HG03108 (cell line): Measurements from ENCODE around the gene ADAMTSL2.

Experiments
- ATAC-seq: cut with Tn5 transposase; IDR thresholded peaks from one replicate; pipeline ENCODE4 v1.9.1; 2021; ENCODE audit warnings: moderate library complexity; ENCODE audit not compliant: unreplicated experiment

Gene ADAMTSL2

GRCh38 chr9:133517711-133518110 is 16.8 kb upstream of the ADAMTSL2 start:
- ATAC-seq: no peak

DNA sequence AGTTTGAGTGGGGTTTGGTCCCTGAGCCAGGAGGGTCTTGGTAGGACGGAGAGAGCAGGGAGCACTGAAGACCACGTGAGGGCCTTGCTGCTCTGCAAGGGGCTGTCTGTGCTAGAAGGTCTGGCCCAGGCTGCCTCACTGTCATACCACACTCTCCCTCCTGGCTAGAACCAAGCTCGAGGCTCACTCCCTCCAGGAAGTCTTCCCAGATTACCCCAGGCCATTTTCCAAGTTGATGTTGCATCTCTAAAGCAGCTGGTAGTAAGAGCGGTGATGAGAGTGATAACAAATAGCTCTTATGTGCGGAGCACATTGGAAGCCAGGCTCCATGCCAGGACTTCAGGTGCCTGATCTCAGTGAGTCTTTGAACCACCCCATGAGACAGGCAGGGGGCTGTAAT is 16.3 kb upstream of the ADAMTSL2 start:
- no peak for ATAC-seq

GRCh38 chr9:133518706-133519449 is 15.6 kb upstream of the ADAMTSL2 start:
- ATAC-seq: no peak

- ATAC-seq: no peak
Measured at GRCh38 chr9:133519693-133520092, 14.8 kb upstream of the ADAMTSL2 start.

GRCh38 chr9:133520121-133520835 is 14.2 kb upstream of the ADAMTSL2 start:
- ATAC-seq: no peak

DNA sequence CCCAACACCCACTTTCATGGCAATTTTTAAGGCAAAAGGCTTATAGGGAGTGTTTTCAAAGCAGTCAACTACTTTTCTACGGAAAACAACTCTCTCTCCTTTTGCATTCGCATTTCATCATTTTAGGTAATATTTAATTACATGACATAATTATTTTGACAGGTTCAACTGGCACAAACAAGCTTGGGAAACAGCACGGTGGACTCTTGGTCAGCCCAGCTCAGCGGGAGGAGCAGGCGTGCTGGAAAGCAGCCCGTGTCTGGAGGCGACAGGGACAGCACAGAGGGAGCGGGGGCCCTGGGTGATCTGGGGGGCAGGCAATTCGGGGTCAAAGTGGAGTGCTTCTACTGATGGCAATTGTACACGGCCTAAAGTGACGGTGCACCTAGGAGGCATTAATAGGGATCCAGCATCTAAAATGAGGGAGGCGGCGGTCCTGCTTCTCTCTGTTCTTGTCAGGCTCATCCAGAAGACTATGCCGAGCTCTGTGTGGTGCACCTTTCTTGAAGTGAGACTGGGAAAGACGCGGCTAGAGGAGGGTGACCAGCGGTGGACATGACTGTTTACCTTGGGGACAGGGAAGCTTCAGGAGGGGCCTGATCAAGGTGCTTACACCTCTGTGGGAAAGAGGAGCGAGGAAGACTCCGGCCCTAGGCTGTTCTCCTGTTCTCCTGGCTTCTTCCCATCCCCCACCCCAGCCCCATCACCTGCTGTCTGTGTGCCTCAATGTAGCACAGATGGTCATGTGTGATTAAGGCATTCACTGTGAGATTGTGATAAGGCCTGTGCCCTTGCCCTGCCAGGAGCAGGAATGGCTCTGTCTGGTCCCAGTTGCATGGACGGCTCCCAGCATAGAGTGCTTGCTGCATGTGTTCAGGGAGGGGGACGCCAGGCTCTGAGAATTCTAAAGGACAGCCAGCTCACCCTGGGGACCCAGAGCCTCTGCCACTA is 13.1 kb upstream of the ADAMTSL2 start:
- no peak for ATAC-seq

DNA sequence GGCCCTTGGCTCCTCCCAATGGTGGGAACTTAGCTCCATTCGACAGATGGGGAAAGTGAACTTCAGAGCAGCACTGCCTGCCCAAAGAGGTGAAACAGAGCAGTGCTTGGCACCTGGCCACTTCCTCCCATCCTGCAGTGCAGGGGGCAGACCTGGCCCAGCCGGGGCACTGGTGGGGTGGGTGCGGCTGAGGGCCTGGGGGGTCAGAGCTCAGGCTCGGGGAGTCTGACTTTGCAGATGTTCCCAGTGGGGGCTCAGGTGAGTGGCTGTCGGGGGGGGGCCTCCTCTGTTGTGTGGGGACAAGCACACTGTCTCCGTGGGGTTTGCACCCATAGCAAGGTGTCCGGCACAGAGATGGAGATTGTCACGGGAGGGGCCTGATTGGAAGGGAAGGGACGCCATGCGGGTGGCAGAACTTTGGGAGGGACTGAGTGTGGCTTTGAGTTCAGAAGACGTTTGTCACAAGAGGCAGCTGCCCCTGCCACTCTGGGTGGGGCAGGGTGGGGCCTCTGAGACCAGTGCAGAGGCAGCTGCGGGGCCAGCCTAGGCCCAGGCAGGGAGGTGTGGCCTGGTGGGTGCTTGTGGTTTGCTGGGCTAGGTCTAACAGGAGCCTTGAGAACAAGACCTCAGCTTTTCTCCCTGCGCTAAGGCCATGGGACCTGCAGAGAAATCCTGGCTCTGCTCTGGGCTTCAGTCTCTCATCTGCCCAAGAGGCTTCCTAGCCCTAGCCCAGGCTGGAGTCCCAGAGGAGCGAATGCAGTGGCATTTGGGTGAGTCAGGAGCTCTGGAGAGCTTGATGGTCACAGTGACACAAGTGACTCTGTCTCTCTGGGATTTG is 12.2 kb upstream of the ADAMTSL2 start:
- ATAC-seq: no peak

DNA sequence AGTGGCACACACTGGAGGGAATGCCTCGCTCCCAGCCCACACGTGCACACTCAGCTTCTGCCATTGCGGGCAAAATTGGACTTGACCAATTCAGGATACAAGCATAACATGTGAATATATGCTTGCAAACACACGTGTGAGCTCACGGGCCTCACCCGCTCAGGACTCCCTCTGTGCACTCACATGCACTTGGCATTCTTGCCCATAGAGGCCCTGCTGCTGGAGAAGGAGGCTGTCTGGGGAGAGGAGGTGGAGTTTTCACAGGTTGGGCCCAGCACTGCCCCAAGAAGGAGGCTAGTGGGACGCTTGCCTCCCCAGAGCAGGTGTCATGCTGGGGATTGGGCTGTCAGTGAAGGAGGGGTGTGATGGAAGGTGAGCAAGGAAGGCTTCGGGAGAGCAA is 11.4 kb upstream of the ADAMTSL2 start:
- no peak for ATAC-seq

DNA sequence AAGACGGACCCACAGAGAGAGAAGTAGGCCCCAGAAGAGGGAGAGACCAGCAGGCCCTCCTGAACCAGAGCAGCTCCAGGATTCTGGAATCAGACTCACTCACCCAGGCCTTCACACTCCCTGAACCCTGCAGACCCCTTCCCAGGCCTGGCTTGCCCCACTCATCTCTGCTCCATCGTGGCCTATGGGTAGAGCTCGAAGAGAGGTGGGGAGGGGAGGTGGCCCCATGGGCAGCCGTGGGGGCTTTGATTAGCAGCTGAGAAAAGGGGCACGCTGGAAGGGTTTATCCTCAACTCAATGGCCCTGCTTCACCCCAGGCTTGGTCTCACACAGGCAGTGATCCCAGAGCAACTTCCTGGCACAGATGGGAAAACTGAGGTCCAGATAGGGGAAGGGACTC is 10.4 kb upstream of the ADAMTSL2 start:
- ATAC-seq: no peak

DNA sequence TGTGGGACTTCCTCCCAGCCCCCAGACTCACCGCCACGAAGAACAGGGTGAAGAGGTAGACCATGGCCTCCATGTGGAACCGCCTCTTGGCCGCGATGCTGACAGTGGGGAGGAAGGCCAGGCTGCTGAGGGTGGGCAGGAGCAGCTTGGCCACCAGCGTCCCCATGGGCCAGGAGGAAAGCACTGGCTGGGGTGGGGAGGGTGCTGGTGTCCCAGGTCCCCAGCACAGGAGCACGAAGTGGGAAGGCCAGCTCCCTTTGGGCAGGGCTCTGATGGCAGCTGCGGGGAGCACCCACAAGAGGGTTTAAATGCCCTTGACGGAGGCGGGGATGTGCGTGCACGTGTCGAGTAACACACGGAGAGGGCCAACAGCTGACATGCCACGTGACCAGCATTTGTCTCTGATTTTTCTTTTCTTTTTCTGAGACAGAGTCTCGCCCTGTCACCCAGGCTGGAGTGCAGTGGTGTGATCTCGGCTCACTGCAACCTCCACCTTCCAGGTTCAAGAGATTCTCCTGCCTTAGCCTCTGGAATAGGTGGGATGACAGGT is 9.8 kb upstream of the ADAMTSL2 start, which contains the start of gene MYMK:
MYMK (minus strand) TSS at position 281 of the 550 bp plus-strand sequence; CDS start at position 166, 115 bp downstream.
- ATAC-seq: no peak

DNA sequence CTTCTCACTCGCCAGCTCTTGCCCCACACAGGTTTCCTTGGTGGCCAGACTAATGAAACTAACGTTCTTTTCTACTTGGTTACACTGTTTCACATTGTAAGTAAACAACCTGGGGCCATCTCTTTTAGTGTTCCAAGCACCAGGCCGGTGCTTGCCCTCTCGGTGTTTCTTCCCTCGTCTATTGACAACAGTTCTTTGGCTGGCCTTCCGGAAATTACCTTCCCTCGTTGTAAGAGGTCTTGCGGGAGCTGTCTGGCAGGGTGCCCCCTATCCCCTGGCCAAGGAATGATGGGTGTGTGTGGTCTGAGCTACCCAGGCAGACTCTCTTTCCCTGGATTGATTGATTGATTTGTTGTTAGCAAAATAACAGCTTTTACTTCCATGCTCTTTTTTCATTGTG is 8.8 kb upstream of the ADAMTSL2 start:
- no peak for ATAC-seq

- ATAC-seq: no peak
Measured at GRCh38 chr9:133526721-133527321, 7.7 kb upstream of the ADAMTSL2 start.

DNA sequence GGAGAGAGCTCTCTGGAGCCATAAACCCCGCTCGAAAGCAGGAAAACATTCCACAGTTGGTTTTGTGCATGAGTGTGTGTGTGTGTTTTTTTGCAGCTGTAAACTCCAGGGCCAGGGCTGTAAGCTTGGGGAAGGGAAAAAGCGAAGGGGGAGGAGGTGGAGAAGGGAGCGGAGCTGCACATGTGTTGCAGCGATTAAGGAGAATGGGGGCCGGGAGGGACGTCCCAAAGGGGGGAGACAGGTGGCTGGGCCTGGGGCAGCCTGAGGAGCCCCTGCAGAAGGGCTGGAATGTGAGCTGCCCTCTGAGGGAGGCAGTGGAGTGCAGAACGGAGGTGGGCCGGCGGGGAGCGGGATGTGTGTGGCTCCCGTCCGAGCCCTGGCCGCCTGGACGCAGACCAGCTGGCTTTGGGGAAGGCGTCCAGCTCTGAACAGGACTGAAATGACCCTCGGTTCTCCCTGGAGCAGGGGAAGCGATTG is 7.0 kb upstream of the ADAMTSL2 start:
- no peak for ATAC-seq

GRCh38 chr9:133528001-133528875 is 6.3 kb upstream of the ADAMTSL2 start:
- ATAC-seq: no peak

DNA sequence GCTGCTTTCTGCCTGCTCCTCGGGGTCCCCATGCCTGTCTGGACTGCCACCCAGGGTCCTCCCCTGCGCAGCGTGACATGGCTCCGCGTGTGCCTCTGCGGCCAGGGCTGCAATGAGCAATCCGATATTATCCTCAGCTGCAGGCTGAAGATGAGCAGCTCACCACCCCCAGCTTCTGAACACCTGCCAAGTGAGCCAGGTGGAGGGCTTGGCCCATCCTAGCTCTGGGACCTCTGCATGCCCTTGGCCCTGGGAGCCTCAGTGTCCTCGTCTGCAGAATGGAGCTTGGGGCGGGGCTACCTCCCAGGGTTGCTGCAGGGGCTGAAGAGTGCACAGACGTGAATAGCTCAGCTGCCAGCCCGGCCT is 5.6 kb upstream of the ADAMTSL2 start:
- no peak for ATAC-seq

- no peak for ATAC-seq
Measured at GRCh38 chr9:133529457-133529856, 5.0 kb upstream of the ADAMTSL2 start.

DNA sequence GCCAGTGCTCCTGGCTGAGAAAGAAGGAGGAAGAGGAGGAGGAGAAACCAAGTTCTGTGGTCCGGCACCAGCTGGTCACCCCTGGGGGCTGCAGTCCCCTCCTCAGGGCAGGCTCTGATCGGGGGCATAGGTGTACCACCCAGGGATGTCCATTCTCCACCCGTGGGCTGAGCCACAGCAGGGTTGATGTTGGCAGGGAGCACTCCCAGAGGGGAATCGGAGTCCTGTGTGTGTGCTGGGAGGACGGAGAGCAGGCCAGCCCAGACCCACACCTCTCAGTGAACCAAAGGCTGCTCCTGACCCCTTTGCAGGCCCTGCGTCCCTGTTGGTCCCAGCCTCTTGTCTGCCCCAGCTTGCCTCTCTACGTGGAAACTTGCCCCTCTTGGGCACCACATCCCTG is 4.6 kb upstream of the ADAMTSL2 start:
- no peak for ATAC-seq

DNA sequence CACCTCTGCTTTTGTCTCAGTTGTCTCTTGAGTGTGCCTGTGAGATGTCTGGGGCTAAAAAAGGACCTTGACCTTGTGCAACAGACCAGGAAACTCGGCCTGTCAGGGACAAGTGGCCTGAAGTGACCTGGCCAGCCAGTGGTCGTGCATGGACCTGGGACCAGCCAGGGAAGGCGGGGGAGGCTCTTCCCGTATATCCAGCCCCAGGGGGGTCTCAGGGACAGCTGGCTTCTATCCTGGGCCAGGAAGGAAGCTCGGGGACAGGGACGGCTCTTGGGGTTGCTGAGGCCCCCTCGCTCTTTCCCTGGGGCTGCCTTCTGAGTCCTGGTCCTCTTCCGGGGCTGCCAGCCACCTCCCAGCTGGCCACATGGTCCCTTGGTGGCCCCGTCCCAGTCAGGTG is 3.2 kb upstream of the ADAMTSL2 start:
- no peak for ATAC-seq
